ENCODE results near the gene AKT1. TPM values are rescaled to one million over a fixed set of nuclear protein-coding genes. Genes with fewer than 3 reads are reported as not detected.

Gene AKT1
- total and polyA plus RNA-seq, 2 of the 13 experiments (the other 11 are each of a cell fraction or from before 2014, with no cell fraction given): 96.2 to 116 TPM

- TF ChIP-seq ZNF337 (CRISPR knock-in tag; IDR thresholded peaks at IDR 0.05; ENCODE audit: borderline replicate concordance, low read depth) (no peak), RXRA (CRISPR knock-in tag; IDR thresholded peaks at IDR 0.05) (0 out of 2 replicates have a peak, but pooled peaks have one; percentile 24), TAF1 (CRISPR knock-in tag; IDR thresholded peaks at IDR 0.05) (peak; percentile 28; the same call in 1 of the 2 replicates), ZNF530 (CRISPR knock-in tag; IDR thresholded peaks at IDR 0.05; ENCODE audit: low read depth) (no peak), ELF1 (CRISPR knock-in tag; IDR thresholded peaks at IDR 0.05) (peak; percentile 63), ZFP62 (CRISPR knock-in tag; IDR thresholded peaks at IDR 0.05) (no peak), NFYB (CRISPR knock-in tag; IDR thresholded peaks at IDR 0.05) (no peak), RFX5 (IDR thresholded peaks at IDR 0.05; ENCODE audit: low read depth, low read length) (no peak), ATF4 (CRISPR knock-in tag; IDR thresholded peaks at IDR 0.05) (no peak), ZNF652 (CRISPR knock-in tag; IDR thresholded peaks at IDR 0.05; ENCODE audit: borderline replicate concordance, low read depth) (no peak), MTA3 (CRISPR knock-in tag; IDR thresholded peaks at IDR 0.05) (no peak), HOXA5 (CRISPR knock-in tag; IDR thresholded peaks at IDR 0.05) (no peak), TSC22D2 (CRISPR knock-in tag; IDR thresholded peaks at IDR 0.05; ENCODE audit: borderline replicate concordance) (no peak), ZNF598 (CRISPR knock-in tag; IDR thresholded peaks at IDR 0.05; ENCODE audit: borderline replicate concordance) (no peak), HDAC2 (CRISPR knock-in tag; IDR thresholded peaks at IDR 0.05) (0 out of 2 replicates have a peak, but pooled peaks have one; percentile 46), KDM2A (CRISPR knock-in tag; IDR thresholded peaks at IDR 0.05; ENCODE audit: borderline replicate concordance, low read depth) (peak; percentile 78; the same call in 1 of the 2 replicates), ATF3 (CRISPR knock-in tag; IDR thresholded peaks at IDR 0.05) (no peak), FOXA3 (CRISPR knock-in tag; IDR thresholded peaks at IDR 0.05) (0 out of 2 replicates have a peak, but pooled peaks have one; percentile 26), KLF12 (CRISPR knock-in tag; IDR thresholded peaks at IDR 0.05; ENCODE audit: borderline replicate concordance) (no peak), ZSCAN25 (CRISPR knock-in tag; IDR thresholded peaks at IDR 0.05) (peak; percentile 78; the same call in 1 of the 2 replicates)
- TF ChIP-seq, protein P1, sequence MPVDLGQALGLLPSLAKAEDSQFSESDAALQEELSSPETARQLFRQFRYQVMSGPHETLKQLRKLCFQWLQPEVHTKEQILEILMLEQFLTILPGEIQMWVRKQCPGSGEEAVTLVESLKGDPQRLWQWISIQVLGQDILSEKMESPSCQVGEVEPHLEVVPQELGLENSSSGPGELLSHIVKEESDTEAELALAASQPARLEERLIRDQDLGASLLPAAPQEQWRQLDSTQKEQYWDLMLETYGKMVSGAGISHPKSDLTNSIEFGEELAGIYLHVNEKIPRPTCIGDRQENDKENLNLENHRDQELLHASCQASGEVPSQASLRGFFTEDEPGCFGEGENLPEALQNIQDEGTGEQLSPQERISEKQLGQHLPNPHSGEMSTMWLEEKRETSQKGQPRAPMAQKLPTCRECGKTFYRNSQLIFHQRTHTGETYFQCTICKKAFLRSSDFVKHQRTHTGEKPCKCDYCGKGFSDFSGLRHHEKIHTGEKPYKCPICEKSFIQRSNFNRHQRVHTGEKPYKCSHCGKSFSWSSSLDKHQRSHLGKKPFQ (CRISPR knock-in tag; IDR thresholded peaks at IDR 0.05; ENCODE audit: insufficient replicate concordance): no peak
- TF ChIP-seq, protein P2, sequence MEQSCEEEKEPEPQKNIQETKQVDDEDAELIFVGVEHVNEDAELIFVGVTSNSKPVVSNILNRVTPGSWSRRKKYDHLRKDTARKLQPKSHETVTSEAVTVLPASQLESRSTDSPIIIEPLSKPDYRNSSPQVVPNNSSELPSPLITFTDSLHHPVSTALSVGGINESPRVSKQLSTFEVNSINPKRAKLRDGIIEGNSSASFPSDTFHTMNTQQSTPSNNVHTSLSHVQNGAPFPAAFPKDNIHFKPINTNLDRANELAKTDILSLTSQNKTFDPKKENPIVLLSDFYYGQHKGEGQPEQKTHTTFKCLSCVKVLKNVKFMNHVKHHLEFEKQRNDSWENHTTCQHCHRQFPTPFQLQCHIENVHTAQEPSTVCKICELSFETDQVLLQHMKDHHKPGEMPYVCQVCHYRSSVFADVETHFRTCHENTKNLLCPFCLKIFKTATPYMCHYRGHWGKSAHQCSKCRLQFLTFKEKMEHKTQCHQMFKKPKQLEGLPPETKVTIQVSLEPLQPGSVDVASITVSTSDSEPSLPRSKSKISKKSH (CRISPR knock-in tag; IDR thresholded peaks at IDR 0.05; ENCODE audit: borderline replicate concordance): no peak
- TF ChIP-seq, protein P3, sequence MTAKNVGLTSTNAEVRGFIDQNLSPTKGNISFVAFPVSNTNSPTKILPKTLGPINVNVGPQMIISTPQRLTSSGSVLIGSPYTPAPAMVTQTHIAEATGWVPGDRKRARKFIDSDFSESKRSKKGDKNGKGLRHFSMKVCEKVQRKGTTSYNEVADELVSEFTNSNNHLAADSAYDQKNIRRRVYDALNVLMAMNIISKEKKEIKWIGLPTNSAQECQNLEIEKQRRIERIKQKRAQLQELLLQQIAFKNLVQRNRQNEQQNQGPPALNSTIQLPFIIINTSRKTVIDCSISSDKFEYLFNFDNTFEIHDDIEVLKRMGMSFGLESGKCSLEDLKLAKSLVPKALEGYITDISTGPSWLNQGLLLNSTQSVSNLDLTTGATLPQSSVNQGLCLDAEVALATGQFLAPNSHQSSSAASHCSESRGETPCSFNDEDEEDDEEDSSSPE (CRISPR knock-in tag; IDR thresholded peaks at IDR 0.05): peak; percentile 72
- TF ChIP-seq, protein P4, sequence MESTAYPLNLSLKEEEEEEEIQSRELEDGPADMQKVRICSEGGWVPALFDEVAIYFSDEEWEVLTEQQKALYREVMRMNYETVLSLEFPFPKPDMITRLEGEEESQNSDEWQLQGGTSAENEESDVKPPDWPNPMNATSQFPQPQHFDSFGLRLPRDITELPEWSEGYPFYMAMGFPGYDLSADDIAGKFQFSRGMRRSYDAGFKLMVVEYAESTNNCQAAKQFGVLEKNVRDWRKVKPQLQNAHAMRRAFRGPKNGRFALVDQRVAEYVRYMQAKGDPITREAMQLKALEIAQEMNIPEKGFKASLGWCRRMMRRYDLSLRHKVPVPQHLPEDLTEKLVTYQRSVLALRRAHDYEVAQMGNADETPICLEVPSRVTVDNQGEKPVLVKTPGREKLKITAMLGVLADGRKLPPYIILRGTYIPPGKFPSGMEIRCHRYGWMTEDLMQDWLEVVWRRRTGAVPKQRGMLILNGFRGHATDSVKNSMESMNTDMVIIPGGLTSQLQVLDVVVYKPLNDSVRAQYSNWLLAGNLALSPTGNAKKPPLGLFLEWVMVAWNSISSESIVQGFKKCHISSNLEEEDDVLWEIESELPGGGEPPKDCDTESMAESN (CRISPR knock-in tag; conservative IDR thresholded peaks at IDR 0.05): no peak
These were observed 25.2 kb upstream of the AKT1 start (continued) for GRCh38 chr14:104820669-104821228.
